Activated CD4-positive, alpha-beta memory T cell treated with anti-CD3 and anti-CD28 coated beads, Interleukin-2, amount 10 ng/mL, durations not matched to agents 7 days and 5 days (primary cell): Measurements from ENCODE around the gene TTC9C. TPM values are rescaled to one million over a fixed set of nuclear protein-coding genes. Genes with fewer than 3 reads are reported as not detected.
A peak's percentile ranks its signal among the peaks of the same experiment; 100 is the strongest.
"Not testable (repeated sequence)": the region's sequence is repeated elsewhere in the genome, so short reads cannot be mapped to it uniquely, and the experiment has no call there.

Source experiments
- CTCF ChIA-PET: fragments of 350-600 bp; sonication (Branson Sonifier 250); formaldehyde crosslinking; loops from one replicate; lab custom pipeline; 2021; ENCODE audit warnings: antibody characterized with exemption, inconsistent platforms; lab: Charles Lee
- POLR2A ChIA-PET: fragments of 350-600 bp; sonication (Branson Sonifier 250); formaldehyde crosslinking; loops from one replicate; lab custom pipeline; 2021; ENCODE audit warnings: antibody characterized with exemption; lab: Charles Lee
- DNase-seq: peaks from one replicate; pipeline ENCODE4 v3.0.0-alpha.2; 2020
- H3K27ac Mint-ChIP-seq: one replicate; pipeline ENCODE4 v1.8.0; 2021; ENCODE audit warnings: mild to moderate bottlenecking, mixed read lengths
- H3K27me3 Mint-ChIP-seq: one replicate; pipeline ENCODE4 v1.8.0; 2021; ENCODE audit warnings: mixed read lengths
- H3K36me3 Mint-ChIP-seq: one replicate; pipeline ENCODE4 v1.8.0; 2021; ENCODE audit warnings: low read depth, mixed read lengths
- H3K4me1 Mint-ChIP-seq: one replicate; pipeline ENCODE4 v1.8.0; 2021; ENCODE audit warnings: mixed read lengths
- H3K4me3 Mint-ChIP-seq: one replicate; pipeline ENCODE4 v1.8.0; 2021; ENCODE audit warnings: mild to moderate bottlenecking, mixed read lengths
- H3K9me3 Mint-ChIP-seq: one replicate; pipeline ENCODE4 v1.8.0; 2021; ENCODE audit warnings: mixed read lengths
- total RNA-seq, 2 experiments: library from RNA; stranded (reverse); gene quantifications; one replicate each; pipeline ENCODE4 v1.2.3, GENCODE V29; 2021

Gene TTC9C
- total RNA-seq = 10 to 100 TPM; 48.3 to 48.4 TPM

GRCh38 chr11:62728171-62728988 is at the start of gene TTC9C:
Gene TTC9C, plus strand, starts transcription at chr11:62728486. Its CDS starts 363 bp downstream, at chr11:62728849.
- peak; percentile 86 for DNase-seq
- peaks cover 59% of the 10 kb centered on the region for H3K36me3 Mint-ChIP-seq
- H3K4me3 Mint-ChIP-seq = peak within 1 kb of the TSS; percentile 87
- no peaks in the 10 kb centered on the region for H3K9me3 Mint-ChIP-seq
- H3K4me1 Mint-ChIP-seq = peaks cover 46% of the 10 kb centered on the region
- H3K27ac Mint-ChIP-seq = peak within 1 kb of the TSS; percentile 97
- CTCF ChIA-PET = interaction anchor here (1.0 to 4.0 kb wide), 15 partner anchors 13 to 153 kb away, joined by 3 to 39 read pairs (median 6); partner anchors contain the start of genes MTA2, POLR2G, SLC3A2 and TAF6L
- H3K27me3 Mint-ChIP-seq = no peaks in the 10 kb centered on the region
- POLR2A ChIA-PET = interaction anchor here (0.7 to 9.9 kb wide), 29 partner anchors 14 to 176 kb away, joined by 3 to 234 read pairs (median 13); partner anchors contain the start of genes BSCL2, C11orf98, CSKMT and EEF1G

GRCh38 chr11:62678770-62679696 is 49.3 kb upstream of the TTC9C start, which contains the start of gene UBXN1:
Gene UBXN1, minus strand, starts transcription at chr11:62679073. Its CDS starts 150 bp downstream, at chr11:62678923.
- POLR2A ChIA-PET = interaction anchor here (0.8 to 6.6 kb wide), 18 partner anchors 7 to 203 kb away, joined by 3 to 105 read pairs (median 5); partner anchors contain the start of genes BSCL2, C11orf98, CSKMT and EEF1G
- Mint-ChIP-seq H3K27me3 (no peaks in the 10 kb centered on the region), H3K4me3 (peak within 1 kb of the TSS; percentile 88), H3K9me3 (no peaks in the 10 kb centered on the region), H3K27ac (peak within 1 kb of the TSS; percentile 78), H3K36me3 (peaks cover 30% of the 10 kb centered on the region), H3K4me1 (peaks cover 40% of the 10 kb centered on the region)
- CTCF ChIA-PET = interaction anchor here (0.5 to 3.6 kb wide), 5 partner anchors 7 to 51 kb away, joined by 3 to 32 read pairs (median 3); partner anchors contain the start of genes HNRNPUL2, LBHD1 and UQCC3
- peak; percentile 87 for DNase-seq

- H3K4me3 Mint-ChIP-seq = peak overlapping the region; percentile 58
- H3K27me3 Mint-ChIP-seq = no peaks in the 10 kb centered on the region
- POLR2A ChIA-PET = interaction anchor here (0.5 to 6.6 kb wide), 18 partner anchors 9 to 1451 kb away, joined by 3 to 105 read pairs (median 4); partner anchors contain the start of genes B3GAT3, C11orf98, CSKMT and HNRNPUL2
- no peaks in the 10 kb centered on the region for H3K9me3 Mint-ChIP-seq
- CTCF ChIA-PET = interaction anchor here (0.5 to 3.6 kb wide), 26 partner anchors 9 to 298 kb away, joined by 3 to 32 read pairs (median 4); partner anchors contain the start of genes C11orf98, CSKMT, EEF1G and LBHD1
- DNase-seq = peak; percentile 51
- H3K27ac Mint-ChIP-seq = peak overlapping the region; percentile 69
- peaks cover 23% of the 10 kb centered on the region for H3K36me3 Mint-ChIP-seq
- peaks cover 37% of the 10 kb centered on the region for H3K4me1 Mint-ChIP-seq
Measured at GRCh38 chr11:62680825-62681240, 47.5 kb upstream of the TTC9C start.

DNA sequence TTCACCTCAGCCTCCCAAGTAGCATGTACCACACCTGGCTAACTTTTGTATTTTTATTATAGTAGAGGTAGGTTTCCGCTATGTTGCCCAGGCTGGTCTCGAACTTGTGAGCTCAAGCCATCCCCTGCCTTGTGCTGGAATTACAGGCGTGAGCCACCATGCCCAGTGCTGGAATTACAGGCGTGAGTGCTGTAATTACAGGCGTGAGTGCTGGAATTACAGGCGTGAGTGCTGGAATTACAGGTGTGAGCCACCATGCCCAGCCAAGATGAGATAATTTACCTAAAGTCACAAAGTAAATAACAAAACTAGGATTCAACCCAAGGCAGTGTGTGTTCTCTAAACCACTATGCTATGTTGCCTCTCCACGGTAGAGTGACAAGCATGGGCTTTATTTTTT is 45.8 kb upstream of the TTC9C start:
- CTCF ChIA-PET = no interaction called here
- H3K27ac Mint-ChIP-seq = no peak overlapping the region
- H3K4me3 Mint-ChIP-seq = no peak overlapping the region
- DNase-seq = no peak
- peaks cover 23% of the 10 kb centered on the region for H3K4me1 Mint-ChIP-seq
- no peaks in the 10 kb centered on the region for H3K27me3 Mint-ChIP-seq
- peaks cover 12% of the 10 kb centered on the region for H3K36me3 Mint-ChIP-seq
- POLR2A ChIA-PET = interaction anchor here (1.6 to 3.1 kb wide), 2 partner anchors 9 to 10 kb away, joined by 6 to 30 read pairs; partner anchors contain the start of genes LBHD1 and UQCC3
- H3K9me3 Mint-ChIP-seq = no peaks in the 10 kb centered on the region

DNA sequence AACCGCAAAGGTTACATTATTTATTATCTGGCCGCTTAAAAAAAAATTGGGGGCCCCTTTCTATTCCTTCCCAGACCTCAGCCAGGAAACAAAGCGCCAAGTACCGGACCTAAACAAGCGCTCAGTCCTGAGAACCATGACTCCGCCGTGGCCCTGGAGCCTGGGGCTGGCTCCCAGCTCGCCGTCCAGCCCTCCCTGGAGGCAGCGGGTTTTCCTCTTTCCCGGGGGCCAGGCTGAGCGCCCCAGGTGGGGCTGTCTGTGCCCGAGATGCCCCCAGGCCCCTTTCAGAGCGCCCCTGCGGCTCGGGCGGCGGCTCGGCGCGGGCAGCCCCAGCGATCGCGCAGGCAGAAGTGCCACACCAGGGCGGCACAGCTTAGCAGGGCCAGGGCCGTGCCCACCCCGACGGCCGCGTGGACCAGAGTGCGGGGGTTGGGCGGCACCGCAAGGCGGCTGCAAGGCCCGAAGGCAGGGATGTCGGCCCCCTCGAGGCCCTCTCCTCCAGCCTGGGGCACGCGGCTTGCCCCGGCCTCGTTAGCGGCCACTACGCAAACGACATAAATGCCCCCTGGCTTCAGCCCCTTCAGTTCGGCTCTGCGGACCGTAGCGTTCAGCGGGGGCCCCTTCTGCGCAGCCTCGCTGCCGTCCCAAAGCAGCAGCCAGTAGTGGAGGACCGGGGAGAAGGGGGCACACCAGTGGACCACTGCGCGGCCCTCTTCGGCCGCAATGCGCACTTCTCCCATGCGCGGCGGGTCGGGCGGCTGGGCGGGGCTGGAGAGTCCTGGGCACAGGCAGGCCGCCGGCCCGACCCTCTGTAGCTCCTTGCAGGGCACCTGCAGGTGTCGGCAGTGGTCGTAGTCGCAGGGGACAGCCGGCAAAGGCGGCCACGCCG is 40.5 kb upstream of the TTC9C start:
- H3K27ac Mint-ChIP-seq = no peak overlapping the region
- POLR2A ChIA-PET = no interaction called here
- DNase-seq = no peak
- CTCF ChIA-PET = no interaction called here
- no peak overlapping the region for H3K4me3 Mint-ChIP-seq
- H3K27me3 Mint-ChIP-seq = peaks cover 4% of the 10 kb centered on the region
- no peaks in the 10 kb centered on the region for H3K4me1 Mint-ChIP-seq
- no peaks in the 10 kb centered on the region for H3K9me3 Mint-ChIP-seq
- peaks cover 22% of the 10 kb centered on the region for H3K36me3 Mint-ChIP-seq

DNA sequence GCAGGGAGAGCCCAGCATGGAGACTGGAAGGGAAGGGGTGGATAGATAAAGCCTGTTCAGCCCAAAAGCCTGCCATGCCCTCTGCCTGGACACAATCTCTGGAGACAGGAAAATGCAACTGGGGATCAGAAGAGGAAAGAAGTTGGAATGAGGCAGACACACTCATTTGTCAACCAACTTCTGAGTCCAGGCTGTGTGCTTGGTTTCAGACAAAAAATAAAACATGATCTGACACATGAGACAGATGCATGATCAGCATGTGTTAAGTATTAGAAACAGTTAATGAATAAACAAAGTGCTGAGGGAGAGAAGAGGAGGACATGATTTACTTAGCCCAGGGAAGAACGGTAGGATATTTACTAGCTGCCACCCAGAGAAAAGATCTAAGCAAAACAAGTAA is 39.8 kb upstream of the TTC9C start:
- peaks cover 25% of the 10 kb centered on the region for H3K36me3 Mint-ChIP-seq
- H3K4me1 Mint-ChIP-seq = no peaks in the 10 kb centered on the region
- no peak overlapping the region for H3K4me3 Mint-ChIP-seq
- POLR2A ChIA-PET = interaction anchor here (0.9 kb wide), 1 partner anchor 65 kb away, joined by 3 read pairs; the partner anchor contains the start of gene ZBTB3
- CTCF ChIA-PET = interaction anchor here (0.6 to 1.7 kb wide), 2 partner anchors 177 to 263 kb away, joined by 4 read pairs; no protein-coding TSS in a partner anchor
- no peak overlapping the region for H3K27ac Mint-ChIP-seq
- H3K27me3 Mint-ChIP-seq = peaks cover 4% of the 10 kb centered on the region
- no peaks in the 10 kb centered on the region for H3K9me3 Mint-ChIP-seq
- DNase-seq = no peak

GRCh38 chr11:62689421-62690183 is 38.7 kb upstream of the TTC9C start, which contains the start of gene LRRN4CL:
Gene LRRN4CL, minus strand, starts transcription at chr11:62689530. Its CDS starts 1,022 bp downstream, at chr11:62688508.
- peaks cover 29% of the 10 kb centered on the region for H3K36me3 Mint-ChIP-seq
- CTCF ChIA-PET = interaction anchor here (0.6 to 1.9 kb wide), 3 partner anchors 9 to 265 kb away, joined by 3 to 10 read pairs (median 4); no protein-coding TSS in a partner anchor
- peaks cover 3% of the 10 kb centered on the region for H3K4me1 Mint-ChIP-seq
- H3K27ac Mint-ChIP-seq = no peak within 1 kb of the TSS
- peaks cover 4% of the 10 kb centered on the region for H3K27me3 Mint-ChIP-seq
- H3K9me3 Mint-ChIP-seq = no peaks in the 10 kb centered on the region
- no peak for DNase-seq
- no peak within 1 kb of the TSS for H3K4me3 Mint-ChIP-seq
- POLR2A ChIA-PET = interaction anchor here (0.9 to 1.5 kb wide), 7 partner anchors 9 to 116 kb away, joined by 3 to 6 read pairs (median 4); partner anchors contain the start of genes C11orf98, CSKMT, EEF1G and HNRNPUL2

GRCh38 chr11:62693624-62694023 is 34.7 kb upstream of the TTC9C start:
- H3K36me3 Mint-ChIP-seq = peaks cover 33% of the 10 kb centered on the region
- not testable (repeated sequence) for DNase-seq, H3K9me3 Mint-ChIP-seq, H3K4me3 Mint-ChIP-seq, H3K4me1 Mint-ChIP-seq, H3K27me3 Mint-ChIP-seq, H3K27ac Mint-ChIP-seq
- POLR2A ChIA-PET = interaction anchor here (1.0 to 3.4 kb wide), 8 partner anchors 14 to 146 kb away, joined by 3 to 15 read pairs (median 6); partner anchors contain the start of genes C11orf98, CSKMT, INTS5 and LBHD1
- CTCF ChIA-PET = interaction anchor here (0.7 to 3.7 kb wide), 22 partner anchors 9 to 312 kb away, joined by 3 to 32 read pairs (median 6); partner anchors contain the start of genes B3GAT3, C11orf98, CSKMT and GANAB

DNA sequence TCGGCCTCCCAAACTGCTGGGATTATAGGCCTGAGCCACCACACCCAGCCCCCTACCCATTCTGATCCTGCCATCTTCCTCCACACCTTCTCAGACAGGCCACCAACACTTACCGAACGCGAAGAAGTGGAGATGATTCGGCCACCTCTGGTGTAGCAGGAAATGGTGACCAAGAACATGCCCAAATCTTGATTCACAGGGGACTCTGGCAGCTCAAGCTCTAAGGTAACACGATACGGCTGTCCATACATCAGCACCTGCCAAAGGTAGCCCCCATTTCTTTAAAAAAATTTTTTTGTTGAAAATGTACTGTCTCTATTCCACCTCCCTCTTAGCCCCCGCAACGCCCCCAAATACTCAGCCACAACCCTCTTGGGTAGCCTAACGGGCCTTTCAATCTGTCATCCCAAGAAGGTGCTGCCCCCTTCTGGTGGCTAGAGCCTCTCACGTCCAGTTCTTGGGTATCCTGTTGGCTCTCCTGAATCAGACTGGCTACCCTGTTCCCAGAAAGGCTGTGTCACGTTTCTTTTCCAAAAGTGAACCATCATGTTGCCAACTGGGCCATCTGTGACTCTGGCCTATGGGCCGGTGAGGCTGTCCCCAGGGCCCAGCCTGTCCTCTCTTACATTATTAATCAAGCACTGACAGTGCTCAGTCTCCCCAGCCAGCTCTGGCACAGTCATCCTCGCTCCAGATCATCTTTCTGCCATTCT is 33.7 kb upstream of the TTC9C start:
- POLR2A ChIA-PET = interaction anchor here (0.6 to 3.4 kb wide), 8 partner anchors 14 to 187 kb away, joined by 3 to 15 read pairs (median 6); partner anchors contain the start of genes C11orf98, CSKMT, INTS5 and LBHD1
- no peaks in the 10 kb centered on the region for H3K9me3 Mint-ChIP-seq
- no peak overlapping the region for H3K27ac Mint-ChIP-seq
- H3K4me1 Mint-ChIP-seq = peaks cover 7% of the 10 kb centered on the region
- peaks cover 33% of the 10 kb centered on the region for H3K36me3 Mint-ChIP-seq
- peak; percentile 79 for DNase-seq
- CTCF ChIA-PET = interaction anchor here (0.6 to 3.7 kb wide), 37 partner anchors 8 to 699 kb away, joined by 3 to 32 read pairs (median 6); partner anchors contain the start of genes B3GAT3, C11orf98, CSKMT and GANAB
- no peak overlapping the region for H3K4me3 Mint-ChIP-seq
- no peaks in the 10 kb centered on the region for H3K27me3 Mint-ChIP-seq
